Measurements from ENCODE around the gene NDUFA11. TPM values are rescaled to one million over a fixed set of nuclear protein-coding genes. Genes with fewer than 3 reads are reported as not detected.

Gene NDUFA11
- total and polyA plus RNA-seq, 11 donors = 388 to 945 (median 491) TPM

DNA sequence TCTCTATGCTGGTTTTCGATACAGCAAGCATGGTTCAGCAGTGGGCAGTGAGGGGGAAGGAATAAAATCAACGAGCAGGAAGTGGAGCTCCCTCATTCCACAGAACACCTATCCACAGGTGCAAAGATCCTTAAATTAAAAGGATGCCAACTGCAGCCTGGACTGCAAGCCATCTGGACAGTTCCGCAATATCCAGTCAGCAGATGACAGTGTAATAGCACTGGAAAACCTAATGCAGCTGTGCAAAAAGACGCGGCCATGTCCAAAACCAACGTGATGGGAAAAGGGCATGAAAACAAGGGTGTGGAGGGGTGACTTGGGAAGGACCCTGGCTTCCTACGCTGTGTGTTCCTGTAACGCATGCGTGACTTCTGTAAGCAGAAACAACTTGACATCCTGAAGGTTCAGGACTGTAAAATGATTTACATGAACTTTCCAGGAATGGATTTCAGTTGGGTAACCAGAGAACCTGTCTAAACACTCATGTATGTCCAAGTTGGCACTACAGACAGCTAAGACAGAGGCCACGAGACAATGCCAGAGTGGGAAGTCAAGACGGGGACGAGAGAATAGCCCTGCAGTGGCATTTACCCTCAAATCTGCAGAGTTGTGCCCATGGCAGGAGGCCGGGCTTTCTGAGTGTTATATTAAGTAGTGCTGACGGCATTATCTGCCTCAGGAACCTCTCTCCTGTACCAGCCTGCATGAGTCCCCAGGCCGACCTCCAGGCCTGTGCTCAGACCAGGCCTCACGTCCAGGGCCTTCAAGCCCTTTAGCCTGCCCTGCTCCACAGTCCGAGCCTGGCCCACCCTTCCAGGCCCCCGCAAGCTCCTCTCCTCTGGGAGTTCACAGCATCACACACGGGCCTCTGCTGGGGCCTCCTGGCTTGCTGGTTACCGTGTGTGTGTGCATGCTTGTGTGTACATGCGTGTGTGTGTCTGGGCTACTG is 36.9 kb upstream of the NDUFA11 start:
- Histone ChIP-seq H3K9me3 (no peaks in the 10 kb centered on the region), H3K4me1 (peaks cover 0 to 40% (median 15%) of the 10 kb centered on the region in 12 donors), H3K4me3 (no peak overlapping the region), H3K27ac (peak overlapping the region in 8 of 12 donors; percentile 25 to 68 (median 42)), H3K27me3 (no peaks in the 10 kb centered on the region), H3K36me3 (peaks cover 0 to 53% (median 47%) of the 10 kb centered on the region in 9 donors)
- intact Hi-C loops (cut with DNase I) = no loop called here
- TF ChIP-seq, protein P1, sequence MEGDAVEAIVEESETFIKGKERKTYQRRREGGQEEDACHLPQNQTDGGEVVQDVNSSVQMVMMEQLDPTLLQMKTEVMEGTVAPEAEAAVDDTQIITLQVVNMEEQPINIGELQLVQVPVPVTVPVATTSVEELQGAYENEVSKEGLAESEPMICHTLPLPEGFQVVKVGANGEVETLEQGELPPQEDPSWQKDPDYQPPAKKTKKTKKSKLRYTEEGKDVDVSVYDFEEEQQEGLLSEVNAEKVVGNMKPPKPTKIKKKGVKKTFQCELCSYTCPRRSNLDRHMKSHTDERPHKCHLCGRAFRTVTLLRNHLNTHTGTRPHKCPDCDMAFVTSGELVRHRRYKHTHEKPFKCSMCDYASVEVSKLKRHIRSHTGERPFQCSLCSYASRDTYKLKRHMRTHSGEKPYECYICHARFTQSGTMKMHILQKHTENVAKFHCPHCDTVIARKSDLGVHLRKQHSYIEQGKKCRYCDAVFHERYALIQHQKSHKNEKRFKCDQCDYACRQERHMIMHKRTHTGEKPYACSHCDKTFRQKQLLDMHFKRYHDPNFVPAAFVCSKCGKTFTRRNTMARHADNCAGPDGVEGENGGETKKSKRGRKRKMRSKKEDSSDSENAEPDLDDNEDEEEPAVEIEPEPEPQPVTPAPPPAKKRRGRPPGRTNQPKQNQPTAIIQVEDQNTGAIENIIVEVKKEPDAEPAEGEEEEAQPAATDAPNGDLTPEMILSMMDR (IDR thresholded peaks at IDR 0.05) = no peak
- TF ChIP-seq POLR2A (IDR thresholded peaks at IDR 0.05) = no peak
- DNase-seq = no peak
- 72 to 78% (median 73%) methylated on average over 16 to 21 of the region's 21 CpGs for WGBS, 4 donors
- peak in 3 of 4 donors; percentile 56 to 78 (median 61) for ATAC-seq

DNA sequence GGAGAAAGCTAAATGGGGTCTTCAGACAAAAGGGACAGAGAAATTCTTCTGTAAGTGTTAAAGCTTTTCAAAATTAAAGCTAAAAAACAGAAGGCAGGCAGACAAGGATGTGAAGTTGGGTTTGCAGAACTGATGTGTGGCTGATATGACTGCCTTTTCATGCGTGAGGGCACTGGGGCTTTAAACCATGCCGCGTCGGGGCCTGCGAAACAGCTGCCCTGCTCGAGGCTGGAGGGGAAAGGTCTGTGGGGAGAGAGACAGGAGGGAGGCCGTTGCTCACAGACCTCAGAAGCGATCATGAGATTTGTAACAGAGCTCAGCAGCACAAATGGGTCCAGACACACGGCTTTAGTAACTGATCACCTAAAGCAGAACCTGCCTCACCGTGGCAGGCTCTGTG is 34.0 kb upstream of the NDUFA11 start:
- H3K4me1 ChIP-seq = peaks cover 2 to 55% (median 21%) of the 10 kb centered on the region in 12 donors
- TF ChIP-seq, protein P1 (IDR thresholded peaks at IDR 0.05) = no peak
- no peak for TF ChIP-seq POLR2A (IDR thresholded peaks at IDR 0.05)
- ATAC-seq (no peak), DNase-seq (no peak)
- H3K36me3 ChIP-seq = peaks cover 0 to 76% (median 53%) of the 10 kb centered on the region in 9 donors
- intact Hi-C loops (cut with DNase I) = no loop called here
- H3K9me3 ChIP-seq = no peaks in the 10 kb centered on the region
- peak overlapping the region in 1 of 12 donors; percentile 32 for H3K27ac ChIP-seq
- H3K27me3 ChIP-seq = no peaks in the 10 kb centered on the region
- WGBS, 4 donors = 85 to 86% (median 85%) methylated on average over 10 of the region's 10 CpGs
- no peak overlapping the region for H3K4me3 ChIP-seq

DNA sequence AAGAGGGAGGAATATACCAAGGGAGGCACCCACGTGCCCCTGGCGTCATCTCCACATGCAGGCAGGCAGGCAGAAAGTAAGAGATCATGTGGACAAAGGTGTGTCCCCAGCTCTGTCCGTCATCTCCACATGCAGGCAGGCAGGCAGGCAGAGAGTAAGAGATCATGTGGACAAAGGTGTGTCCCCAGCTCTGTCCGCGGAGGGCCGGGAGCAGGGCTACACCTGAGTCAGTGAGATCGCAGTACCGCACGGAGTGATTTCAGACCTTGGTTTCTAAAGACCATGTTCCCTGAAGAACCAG is 32.7 kb upstream of the NDUFA11 start:
- Histone ChIP-seq H3K27me3 (no peaks in the 10 kb centered on the region), H3K9me3 (no peaks in the 10 kb centered on the region), H3K4me3 (no peak overlapping the region), H3K4me1 (peaks cover 2 to 47% (median 20%) of the 10 kb centered on the region in 12 donors), H3K27ac (peak overlapping the region in 5 of 12 donors; percentile 59 to 73 (median 69)), H3K36me3 (peaks cover 0 to 84% (median 61%) of the 10 kb centered on the region in 9 donors)
- intact Hi-C loops (cut with DNase I) = no loop called here
- no peak for ATAC-seq
- 94 to 95% (median 94%) methylated on average over 4 to 9 of the region's 9 CpGs for WGBS, 4 donors
- DNase-seq = no peak
- TF ChIP-seq POLR2A (IDR thresholded peaks at IDR 0.05) = no peak
- TF ChIP-seq, protein P1 (IDR thresholded peaks at IDR 0.05) = no peak

Measured in heart left ventricle (tissue), 16 donors.